Activated CD4-positive, alpha-beta T cell treated with anti-CD3 and anti-CD28 coated beads, Interleukin-10, Interleukin-2, amounts not matched to agents 100 ng/mL and 50 ng/mL, durations not matched to agents 16 hours and 8 hours (primary cell): Measurements from ENCODE around the gene SLC25A53.
"Not testable (repeated sequence)": the region's sequence is repeated elsewhere in the genome, so short reads cannot be mapped to it uniquely, and the experiment has no call there.

Experiments
- DNase-seq: peaks from one replicate; pipeline ENCODE4 v3.0.0-alpha.2; 2020

SLC25A53 gene

GRCh38 chrX:104130808-104131207 lies 26.0 kb downstream of the SLC25A53 start:
- no peak for DNase-seq

- no peak for DNase-seq
Observed at GRCh38 chrX:104126856-104127255, 30.0 kb downstream of the SLC25A53 start.

- DNase-seq, result peak; percentile 58
Observed at GRCh38 chrX:104122829-104123228, 34.0 kb downstream of the SLC25A53 start.

GRCh38 chrX:104118765-104119164 lies 38.0 kb downstream of the SLC25A53 start:
- DNase-seq, result no peak

- DNase-seq, result peak; percentile 60
Observed at GRCh38 chrX:104117759-104118158, 39.0 kb downstream of the SLC25A53 start.

- DNase-seq, result peak; percentile 63
Observed at GRCh38 chrX:104113222-104113965, 43.4 kb downstream of the SLC25A53 start.

- peak; percentile 39 for DNase-seq
Observed at GRCh38 chrX:104112326-104112951, 44.4 kb downstream of the SLC25A53 start, which contains the start of gene ZCCHC18. Gene ZCCHC18, plus strand, starts transcription at chrX:104112523. Its CDS starts 1,589 bp downstream, at chrX:104114112.

- peak; percentile 27 for DNase-seq
Observed at GRCh38 chrX:104110491-104111240, 46.1 kb downstream of the SLC25A53 start.

- DNase-seq, result no peak
Observed at GRCh38 chrX:104108955-104109354, 47.9 kb downstream of the SLC25A53 start.

GRCh38 chrX:104105330-104106262 lies 51.2 kb downstream of the SLC25A53 start:
- no peak for DNase-seq

GRCh38 chrX:104104676-104105075 lies 52.1 kb downstream of the SLC25A53 start:
- DNase-seq, result no peak

GRCh38 chrX:104098919-104099318 lies 57.9 kb downstream of the SLC25A53 start:
- DNase-seq, result no peak

- peak; percentile 70 for DNase-seq
Observed at GRCh38 chrX:104098151-104098808, 58.5 kb downstream of the SLC25A53 start.

GRCh38 chrX:104085919-104086318 lies 70.9 kb downstream of the SLC25A53 start:
- no peak for DNase-seq

GRCh38 chrX:104085477-104085876 lies 71.3 kb downstream of the SLC25A53 start:
- no peak for DNase-seq

GRCh38 chrX:104084534-104085277 lies 72.1 kb downstream of the SLC25A53 start:
- no peak for DNase-seq

GRCh38 chrX:104084063-104084462 lies 72.7 kb downstream of the SLC25A53 start:
- DNase-seq, result no peak

GRCh38 chrX:104077854-104078253 lies 79.0 kb downstream of the SLC25A53 start:
- not testable (repeated sequence) for DNase-seq

- DNase-seq, result not testable (repeated sequence)
Observed at GRCh38 chrX:104075778-104076445, 80.9 kb downstream of the SLC25A53 start, which contains the start of gene TMSB15C. Gene TMSB15C, minus strand, starts transcription at chrX:104076236.

- not testable (repeated sequence) for DNase-seq
Observed at GRCh38 chrX:104062636-104063035, 94.2 kb downstream of the SLC25A53 start.
